ENCODE data around the gene AKAP17A. TPM values are rescaled to one million over a fixed set of nuclear protein-coding genes. Genes with fewer than 3 reads are reported as not detected.

The AKAP17A gene
- total and polyA plus RNA-seq, 4 donors: 5.2 to 49.1 (median 19.2) TPM

DNA sequence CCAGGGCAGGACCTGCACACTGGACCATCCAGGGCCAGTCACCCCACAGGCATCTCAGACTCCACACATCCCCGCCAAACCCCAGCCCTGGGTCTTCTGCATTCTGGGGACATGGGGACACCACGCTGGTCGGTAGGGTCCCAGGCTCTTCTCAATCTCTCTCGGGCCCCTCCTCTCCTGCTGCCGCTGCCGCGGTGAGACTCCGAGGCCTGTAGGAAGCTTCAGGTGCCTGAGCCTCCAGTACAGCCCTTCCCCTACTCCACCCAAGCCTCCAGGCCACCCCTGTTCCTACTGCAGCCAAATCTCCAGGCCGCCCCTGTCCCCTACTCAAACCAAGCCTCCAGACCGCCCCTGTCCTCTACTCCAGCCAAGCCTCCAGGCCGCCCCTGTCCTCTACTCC lies 17.9 kb downstream of the AKAP17A start (continued):
- TF ChIP-seq, protein P1, sequence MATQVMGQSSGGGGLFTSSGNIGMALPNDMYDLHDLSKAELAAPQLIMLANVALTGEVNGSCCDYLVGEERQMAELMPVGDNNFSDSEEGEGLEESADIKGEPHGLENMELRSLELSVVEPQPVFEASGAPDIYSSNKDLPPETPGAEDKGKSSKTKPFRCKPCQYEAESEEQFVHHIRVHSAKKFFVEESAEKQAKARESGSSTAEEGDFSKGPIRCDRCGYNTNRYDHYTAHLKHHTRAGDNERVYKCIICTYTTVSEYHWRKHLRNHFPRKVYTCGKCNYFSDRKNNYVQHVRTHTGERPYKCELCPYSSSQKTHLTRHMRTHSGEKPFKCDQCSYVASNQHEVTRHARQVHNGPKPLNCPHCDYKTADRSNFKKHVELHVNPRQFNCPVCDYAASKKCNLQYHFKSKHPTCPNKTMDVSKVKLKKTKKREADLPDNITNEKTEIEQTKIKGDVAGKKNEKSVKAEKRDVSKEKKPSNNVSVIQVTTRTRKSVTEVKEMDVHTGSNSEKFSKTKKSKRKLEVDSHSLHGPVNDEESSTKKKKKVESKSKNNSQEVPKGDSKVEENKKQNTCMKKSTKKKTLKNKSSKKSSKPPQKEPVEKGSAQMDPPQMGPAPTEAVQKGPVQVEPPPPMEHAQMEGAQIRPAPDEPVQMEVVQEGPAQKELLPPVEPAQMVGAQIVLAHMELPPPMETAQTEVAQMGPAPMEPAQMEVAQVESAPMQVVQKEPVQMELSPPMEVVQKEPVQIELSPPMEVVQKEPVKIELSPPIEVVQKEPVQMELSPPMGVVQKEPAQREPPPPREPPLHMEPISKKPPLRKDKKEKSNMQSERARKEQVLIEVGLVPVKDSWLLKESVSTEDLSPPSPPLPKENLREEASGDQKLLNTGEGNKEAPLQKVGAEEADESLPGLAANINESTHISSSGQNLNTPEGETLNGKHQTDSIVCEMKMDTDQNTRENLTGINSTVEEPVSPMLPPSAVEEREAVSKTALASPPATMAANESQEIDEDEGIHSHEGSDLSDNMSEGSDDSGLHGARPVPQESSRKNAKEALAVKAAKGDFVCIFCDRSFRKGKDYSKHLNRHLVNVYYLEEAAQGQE (IDR thresholded peaks at IDR 0.05): no peak

GRCh38 chrX:1609762-1610161 lies 18.4 kb downstream of the AKAP17A start:
- H3K9me3 ChIP-seq (ENCODE audit: control insufficient read depth in 4 of 4, low read length in 3 of 4): no peaks in the 10 kb centered on the region
- no peak overlapping the region for H3K4me3 ChIP-seq (ENCODE audit: low read depth in 1 of 3, low read length in 3 of 3)
- 96% methylated on average over 10 of the region's 10 CpGs for WGBS
- H3K36me3 ChIP-seq (ENCODE audit: control insufficient read depth in 4 of 4, insufficient read depth in 3 of 4, low read depth in 1 of 4, low read length in 3 of 4): no peaks in the 10 kb centered on the region
- no peaks in the 10 kb centered on the region for H3K4me1 ChIP-seq (ENCODE audit: control insufficient read depth in 4 of 4, insufficient read depth in 4 of 4, low read length in 3 of 4)
- no peak overlapping the region for H3K9ac ChIP-seq (ENCODE audit: low read depth in 1 of 2, low read length in 2 of 2)
- no peak overlapping the region for H3K27ac ChIP-seq (ENCODE audit: low read depth in 1 of 2, low read length in 2 of 2)
- no peaks in the 10 kb centered on the region for H3K27me3 ChIP-seq (ENCODE audit: control insufficient read depth in 4 of 4, insufficient read depth in 4 of 4, low read length in 3 of 4)
- no peak for DNase-seq (ENCODE audit: low spot score)
- no peak for TF ChIP-seq FOXA2 (IDR thresholded peaks at IDR 0.05)
- TF ChIP-seq ZBTB33 (IDR thresholded peaks at IDR 0.05): no peak
- TF ChIP-seq FOXA1 (IDR thresholded peaks at IDR 0.05): no peak
- TF ChIP-seq MAX (IDR thresholded peaks at IDR 0.05): no peak
- TF ChIP-seq, protein P2, sequence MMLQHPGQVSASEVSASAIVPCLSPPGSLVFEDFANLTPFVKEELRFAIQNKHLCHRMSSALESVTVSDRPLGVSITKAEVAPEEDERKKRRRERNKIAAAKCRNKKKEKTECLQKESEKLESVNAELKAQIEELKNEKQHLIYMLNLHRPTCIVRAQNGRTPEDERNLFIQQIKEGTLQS (IDR thresholded peaks at IDR 0.05): no peak
- TF ChIP-seq EGR1 (IDR thresholded peaks at IDR 0.05; ENCODE audit: low read depth in 2 of 2): no peak
- no peak for TF ChIP-seq RXRA (IDR thresholded peaks at IDR 0.05)
- no peak for TF ChIP-seq RAD21 (IDR thresholded peaks at IDR 0.05)
- TF ChIP-seq, protein P3, sequence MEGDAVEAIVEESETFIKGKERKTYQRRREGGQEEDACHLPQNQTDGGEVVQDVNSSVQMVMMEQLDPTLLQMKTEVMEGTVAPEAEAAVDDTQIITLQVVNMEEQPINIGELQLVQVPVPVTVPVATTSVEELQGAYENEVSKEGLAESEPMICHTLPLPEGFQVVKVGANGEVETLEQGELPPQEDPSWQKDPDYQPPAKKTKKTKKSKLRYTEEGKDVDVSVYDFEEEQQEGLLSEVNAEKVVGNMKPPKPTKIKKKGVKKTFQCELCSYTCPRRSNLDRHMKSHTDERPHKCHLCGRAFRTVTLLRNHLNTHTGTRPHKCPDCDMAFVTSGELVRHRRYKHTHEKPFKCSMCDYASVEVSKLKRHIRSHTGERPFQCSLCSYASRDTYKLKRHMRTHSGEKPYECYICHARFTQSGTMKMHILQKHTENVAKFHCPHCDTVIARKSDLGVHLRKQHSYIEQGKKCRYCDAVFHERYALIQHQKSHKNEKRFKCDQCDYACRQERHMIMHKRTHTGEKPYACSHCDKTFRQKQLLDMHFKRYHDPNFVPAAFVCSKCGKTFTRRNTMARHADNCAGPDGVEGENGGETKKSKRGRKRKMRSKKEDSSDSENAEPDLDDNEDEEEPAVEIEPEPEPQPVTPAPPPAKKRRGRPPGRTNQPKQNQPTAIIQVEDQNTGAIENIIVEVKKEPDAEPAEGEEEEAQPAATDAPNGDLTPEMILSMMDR (IDR thresholded peaks at IDR 0.05; ENCODE audit: low read depth, low read length, missing input control): no peak
- TF ChIP-seq HNF4A (conservative IDR thresholded peaks at IDR 0.05): no peak
- no peak for TF ChIP-seq HNF4G (IDR thresholded peaks at IDR 0.05)
- no peak for TF ChIP-seq TAF1 (conservative IDR thresholded peaks at IDR 0.05)
- no peak for TF ChIP-seq YY1 (IDR thresholded peaks at IDR 0.05)
- no peak for TF ChIP-seq GABPA (IDR thresholded peaks at IDR 0.05 in 1 of 2, conservative IDR thresholded peaks at IDR 0.05 in 1 of 2)
- TF ChIP-seq, protein P1 (IDR thresholded peaks at IDR 0.05): no peak
- no peak for TF ChIP-seq SP1 (IDR thresholded peaks at IDR 0.05)
- no peak for TF ChIP-seq NR2F2 (IDR thresholded peaks at IDR 0.05)
